SW480 (cell line): ENCODE data around the gene SORCS2.

Source experiments
- DNase-seq: peaks from one replicate; pipeline ENCODE4 v3.0.0-alpha.2; 2016; ENCODE audit warnings: low spot score

The SORCS2 gene

GRCh38 chr4:7766661-7767345, 574.5 kb downstream of the SORCS2 start:
- DNase-seq = no peak

- no peak for DNase-seq
Observed at GRCh38 chr4:7767526-7767925, 575.2 kb downstream of the SORCS2 start.

- no peak for DNase-seq
Observed at GRCh38 chr4:7767966-7768365, 575.6 kb downstream of the SORCS2 start.

GRCh38 chr4:7768736-7769135, 576.4 kb downstream of the SORCS2 start:
- no peak for DNase-seq

DNA sequence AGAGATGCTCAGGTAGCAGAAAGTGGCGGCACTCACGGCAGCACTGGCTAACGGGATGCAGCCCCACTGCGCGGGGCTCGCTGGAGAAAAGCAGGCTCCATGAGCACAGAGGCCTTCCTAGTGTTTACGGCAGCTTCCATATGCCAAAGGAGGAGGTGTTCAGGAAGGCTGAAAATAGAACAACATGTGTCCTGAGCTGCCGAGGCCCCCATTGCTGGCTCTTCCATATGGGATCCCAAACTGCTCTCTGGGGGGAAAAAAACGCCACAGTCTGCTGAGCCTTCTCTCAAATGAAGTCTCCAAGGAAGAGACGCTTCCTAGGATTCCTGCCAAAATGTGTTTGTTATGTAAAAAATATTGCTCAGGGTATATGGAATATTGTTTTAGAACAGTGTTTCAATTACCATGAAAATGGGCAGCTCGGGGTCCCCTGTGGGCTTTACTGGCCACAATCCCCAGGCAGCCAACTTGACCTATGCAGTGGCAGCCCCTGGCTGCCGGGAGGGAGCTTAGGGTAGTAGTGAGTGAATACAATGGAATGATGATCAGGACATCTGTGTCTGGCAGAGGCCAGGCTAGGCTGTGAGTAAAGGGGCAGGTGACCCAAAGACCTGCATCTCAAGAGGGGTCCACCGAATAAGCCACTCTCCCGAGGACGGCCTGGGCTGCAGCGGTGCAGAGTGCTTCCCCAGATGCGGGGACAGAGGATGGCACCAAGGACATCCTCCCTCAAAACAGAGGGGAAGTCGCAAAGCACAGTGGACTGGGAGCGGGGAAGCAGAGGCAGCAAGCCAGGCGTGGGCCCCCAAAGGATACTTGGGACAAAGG, 577.3 kb downstream of the SORCS2 start:
- no peak for DNase-seq

DNA sequence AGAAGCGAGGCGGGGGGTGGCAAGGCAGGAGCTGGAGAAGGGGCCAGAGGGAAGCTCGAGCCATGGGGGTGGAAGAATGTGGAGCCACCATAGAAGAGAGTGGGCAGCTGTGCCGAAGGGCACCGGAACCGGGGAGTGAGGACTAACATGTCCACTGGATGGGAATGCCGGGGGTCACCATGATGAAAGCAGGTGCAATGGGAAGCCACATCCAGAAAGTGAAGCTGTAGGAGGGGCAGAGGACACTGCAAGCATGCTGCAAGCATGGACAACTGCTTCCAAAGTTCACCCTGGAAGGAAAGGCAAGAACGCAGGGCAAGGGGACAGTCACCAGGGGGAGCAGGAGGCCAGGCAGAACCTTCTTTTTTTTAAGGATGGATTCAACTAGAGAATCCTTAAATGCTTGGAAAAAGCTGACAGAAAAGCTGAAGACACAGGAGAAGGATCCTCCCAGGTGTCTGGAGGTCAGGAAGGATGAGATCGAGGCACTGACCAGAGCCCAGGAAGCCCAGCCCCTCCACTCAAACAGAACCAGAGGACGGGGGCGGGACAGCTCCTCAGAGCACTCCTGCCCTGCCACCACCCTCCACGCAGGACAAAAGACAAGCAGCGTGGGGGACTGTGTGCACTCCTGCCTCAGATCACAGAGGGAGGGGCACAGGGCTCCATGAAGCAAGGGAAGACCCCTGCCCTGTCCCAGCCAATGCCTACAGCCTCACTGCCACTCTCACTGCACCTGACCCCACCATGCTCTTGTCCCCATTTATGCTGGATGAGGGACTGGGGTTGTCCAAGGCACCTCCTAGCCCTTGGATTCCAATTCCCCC, 578.1 kb downstream of the SORCS2 start:
- peak; percentile 36 for DNase-seq

DNA sequence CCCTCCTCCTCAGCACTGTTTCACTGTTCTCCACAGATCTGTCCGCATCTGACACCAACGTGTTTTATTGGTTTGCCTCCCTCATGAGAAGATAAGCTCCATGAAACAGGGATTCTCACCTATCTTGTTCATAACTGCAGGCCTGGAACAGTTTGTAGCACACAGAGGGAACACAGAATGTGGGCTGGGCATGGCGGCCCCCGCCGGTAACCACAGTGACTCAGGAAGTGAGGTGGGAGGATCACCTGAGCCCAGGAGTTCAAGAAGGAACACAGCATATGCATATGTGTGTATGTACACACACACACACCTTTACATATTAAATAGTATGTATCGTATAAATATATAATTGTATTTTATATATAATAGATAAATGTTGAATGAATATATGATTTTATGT, 578.7 kb downstream of the SORCS2 start:
- peak; percentile 53 for DNase-seq

GRCh38 chr4:7771541-7772507, 579.5 kb downstream of the SORCS2 start:
- no peak for DNase-seq

GRCh38 chr4:7772711-7773385, 580.5 kb downstream of the SORCS2 start:
- no peak for DNase-seq

DNA sequence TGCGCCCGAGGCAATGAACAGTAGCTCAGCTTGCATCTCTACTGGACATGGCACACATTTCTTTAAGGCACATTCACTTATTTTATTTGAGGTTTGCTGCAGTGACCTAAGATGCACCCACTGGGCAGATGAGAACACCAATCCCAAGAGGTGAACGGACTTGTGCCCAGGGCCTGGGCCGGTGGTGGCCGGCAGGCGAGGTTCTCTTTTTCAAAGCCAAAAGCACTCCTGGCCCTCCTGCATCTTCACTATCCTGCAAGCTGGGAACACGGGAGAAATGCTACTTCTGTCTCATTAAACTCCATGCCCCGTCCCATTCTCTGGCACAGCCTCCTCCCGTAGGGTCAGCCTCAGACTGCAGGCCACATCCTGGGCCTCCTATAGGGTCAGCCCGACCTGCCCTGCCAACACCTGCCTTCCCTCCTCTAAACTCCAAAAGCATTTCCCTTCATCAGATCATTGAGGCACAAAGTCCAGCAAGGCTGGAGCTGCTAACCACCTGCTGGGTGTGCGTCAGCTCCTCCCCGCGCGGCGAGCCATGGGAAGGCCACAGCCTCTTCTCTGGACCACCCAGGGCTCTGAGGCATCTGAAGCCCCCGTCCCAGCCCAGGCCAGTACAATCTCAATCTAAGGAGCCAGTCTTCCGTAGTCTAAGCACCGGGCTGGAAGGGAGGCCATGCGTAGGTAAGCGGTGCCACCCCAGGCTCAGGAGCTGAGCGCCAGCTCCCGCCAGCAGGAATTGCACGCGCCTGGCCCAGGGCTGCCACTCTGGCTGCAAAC, 581.3 kb downstream of the SORCS2 start:
- DNase-seq = no peak

DNA sequence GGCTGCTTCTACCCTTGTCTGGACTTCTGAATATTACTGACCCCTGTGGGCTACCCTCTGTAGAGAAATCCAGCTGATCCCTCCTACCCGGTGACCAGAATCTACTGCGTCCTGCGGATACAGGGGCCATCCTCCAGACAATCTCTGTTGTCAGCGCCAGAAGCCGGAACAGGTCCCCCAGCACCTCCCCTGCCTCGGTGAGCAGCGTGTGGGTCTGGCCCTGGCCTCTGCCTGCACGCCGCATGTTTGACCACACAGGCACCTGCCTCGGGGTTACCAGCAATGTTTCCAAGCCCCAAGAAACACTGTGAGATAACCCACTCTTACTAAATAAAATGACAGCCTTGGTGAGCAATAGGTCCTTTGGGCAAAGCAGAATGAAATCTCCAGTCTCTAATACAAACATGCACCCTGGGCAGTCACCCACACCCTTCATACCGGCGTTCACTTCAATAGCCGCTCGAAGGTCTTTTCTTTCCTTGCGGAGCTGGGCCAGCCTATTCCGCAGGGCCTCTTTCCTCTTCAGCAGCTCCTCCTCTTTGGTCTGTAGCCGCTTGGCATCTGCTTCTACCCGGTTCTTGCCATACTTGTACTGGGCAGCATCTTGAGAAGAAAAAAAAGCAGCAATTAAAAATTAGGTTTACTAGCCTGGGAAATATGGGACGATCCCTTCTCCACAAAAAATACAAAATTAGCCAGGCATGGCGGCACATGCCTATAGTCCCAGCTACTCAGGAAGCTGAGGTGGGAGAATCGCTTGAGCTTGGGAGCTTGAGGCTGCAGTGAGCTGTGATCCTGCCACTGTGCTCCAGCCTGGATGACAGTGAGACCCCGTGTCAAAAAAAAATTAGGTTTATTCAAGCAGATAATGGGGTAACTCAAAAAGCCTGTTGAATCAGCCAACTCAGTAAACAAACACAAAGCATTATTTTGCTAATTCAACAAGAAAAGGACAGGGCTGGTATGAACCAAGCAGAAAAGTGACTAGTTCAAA, 582.3 kb downstream of the SORCS2 start:
- no peak for DNase-seq

GRCh38 chr4:7775396-7775795, 583.1 kb downstream of the SORCS2 start:
- DNase-seq = no peak

DNA sequence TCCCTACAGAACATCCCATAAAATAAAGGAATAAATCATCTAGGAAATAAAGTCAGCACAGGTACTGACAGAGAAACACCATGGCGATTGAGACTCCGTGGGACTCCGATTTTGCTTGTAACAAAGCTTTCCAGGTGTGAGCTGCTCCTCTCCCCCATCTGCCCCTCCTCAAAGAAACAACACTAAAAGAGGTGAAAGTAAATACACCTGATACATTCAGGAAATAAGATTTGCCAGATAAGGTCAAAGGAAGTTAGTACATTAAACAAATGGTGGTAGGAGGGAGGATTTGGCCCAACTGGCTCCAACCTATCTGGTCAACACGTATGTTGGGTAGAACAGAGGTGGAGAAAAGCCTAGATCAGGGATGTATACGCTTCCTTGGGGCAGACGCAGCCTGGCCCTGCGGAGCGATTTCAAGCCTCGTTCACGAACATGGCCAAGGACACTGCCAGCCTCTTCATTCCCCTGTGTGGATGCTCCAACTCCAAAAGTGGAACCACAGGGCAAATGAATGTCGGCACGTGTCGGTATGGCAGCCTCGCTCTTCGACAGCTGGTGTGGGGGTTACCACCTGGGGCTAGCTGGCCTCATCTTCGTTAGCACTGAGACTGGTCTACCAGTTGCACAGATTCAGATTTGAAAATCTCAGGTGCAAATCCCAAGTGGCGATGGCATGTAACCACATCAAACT, 584.8 kb downstream of the SORCS2 start:
- no peak for DNase-seq

DNA sequence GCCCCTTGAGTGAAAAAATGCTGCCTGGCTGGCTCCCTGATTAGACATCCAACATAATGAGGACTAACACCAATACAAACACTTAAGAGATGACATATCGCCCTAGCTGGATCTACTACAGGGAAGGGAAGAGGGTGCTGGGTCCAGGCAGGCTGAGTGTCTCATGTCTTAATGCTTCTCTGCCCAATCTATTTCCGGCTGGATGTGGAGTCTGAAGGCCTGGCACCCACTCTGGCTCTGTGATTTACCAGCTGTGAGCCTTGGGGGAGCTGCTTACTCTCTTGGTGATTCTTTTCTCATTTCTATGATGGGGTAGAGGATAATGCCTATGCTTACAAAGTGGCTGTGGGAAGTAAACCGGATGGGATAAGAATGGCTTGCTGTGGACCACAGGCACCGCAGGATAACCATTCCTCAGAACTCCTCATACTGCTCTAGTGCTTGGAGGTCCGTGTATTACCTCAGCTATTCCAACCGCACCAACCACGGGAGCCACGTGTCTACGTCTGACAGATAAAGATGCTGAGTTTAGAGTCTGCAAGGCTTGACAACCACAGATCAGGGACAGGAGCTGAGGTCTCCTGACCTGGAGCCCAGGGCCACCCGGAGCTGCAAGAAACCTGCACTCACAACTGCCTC, 585.7 kb downstream of the SORCS2 start:
- no peak for DNase-seq

DNA sequence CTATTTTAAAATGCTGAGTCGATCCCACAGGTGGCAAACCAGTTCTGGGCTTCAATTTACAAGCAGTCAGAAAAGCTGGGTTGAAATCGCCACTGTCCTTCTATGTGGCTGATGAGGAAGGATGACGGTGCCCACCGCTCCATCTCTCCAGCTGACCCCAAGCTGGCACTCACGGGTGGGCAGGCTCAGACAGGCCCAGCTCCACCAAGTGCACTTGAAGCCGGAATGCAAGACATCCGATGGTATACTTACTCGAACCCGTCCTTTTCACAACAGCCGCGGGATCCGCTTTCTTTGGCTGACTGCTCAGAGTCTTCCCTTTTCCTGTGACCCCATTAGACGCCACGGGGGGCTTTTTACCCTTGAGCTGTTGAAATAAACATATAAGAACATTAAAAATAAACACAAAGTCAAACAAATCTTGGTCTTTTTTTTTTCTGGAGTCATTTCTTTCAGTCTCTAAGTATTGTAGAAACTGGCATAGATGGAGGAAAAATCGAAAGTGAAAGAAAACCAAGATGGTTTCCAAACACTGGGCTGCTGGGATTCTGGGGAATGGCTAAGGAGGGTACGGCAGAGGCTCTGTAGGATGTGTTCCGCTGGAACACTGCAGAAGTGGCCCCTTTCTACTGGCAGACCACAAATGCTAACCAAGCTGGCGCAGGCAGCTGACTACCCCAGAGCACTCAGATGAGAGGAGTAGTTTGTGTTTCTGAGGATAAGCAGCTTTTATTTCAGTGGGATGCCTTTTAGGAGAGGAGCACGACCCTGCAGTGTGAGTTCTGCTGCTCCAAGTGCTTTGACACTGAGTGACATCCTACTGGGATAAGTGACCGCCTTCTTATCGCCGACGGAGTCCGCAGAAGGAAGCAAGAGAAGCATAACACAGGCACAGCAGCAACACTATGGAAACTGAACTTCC, 586.4 kb downstream of the SORCS2 start:
- no peak for DNase-seq

GRCh38 chr4:7779432-7779768, 587.1 kb downstream of the SORCS2 start:
- no peak for DNase-seq
